Gastrocnemius medialis (tissue), 4 donors: Measurements from ENCODE around the gene URM1. TPM values are rescaled to one million over a fixed set of nuclear protein-coding genes. Genes with fewer than 3 reads are reported as not detected.

Source experiments
- ATAC-seq, 2 donors: fragments of 150-250 bp; one replicate each; pipeline ENCODE4 v1.9.1; 2016
- DNase-seq, 2 donors: peaks; one replicate each; pipeline ENCODE4 v3.0.0-alpha.2; 2019
- H3K27ac ChIP-seq, 4 donors: fragments of 200-600 bp; sonication (generic); 1 replicate in 1 of 4; 2 replicates in 3 of 4; pipeline ENCODE4 v1.5.1; 2016 to 2018; ENCODE audit warnings: mild to moderate bottlenecking in 2 of 4, moderate library complexity in 1 of 4
- H3K27me3 ChIP-seq, 3 donors: fragments of 200-600 bp; sonication (generic) in 2 of 3; 1 replicate in 1 of 3; 2 replicates in 2 of 3; pipeline versions ENCODE4 v1.5.1 to v1.6.0; 2016 to 2019; ENCODE audit warnings: mild to moderate bottlenecking in 1 of 3, moderate library complexity in 1 of 3
- H3K36me3 ChIP-seq, 2 donors: fragments of 200-600 bp; sonication (generic) in 1 of 2; one replicate each; pipeline ENCODE4 v1.5.1; 2017 to 2018
- H3K4me1 ChIP-seq, 2 donors: fragments of 200-600 bp; sonication (generic) in 1 of 2; one replicate each; pipeline ENCODE4 v1.5.1; 2016 to 2017; ENCODE audit warnings: mild to moderate bottlenecking in 2 of 2
- H3K4me3 ChIP-seq, 4 donors: fragments of 200-600 bp; sonication (generic) in 3 of 4; 1 replicate in 1 of 4; 2 replicates in 3 of 4; pipeline ENCODE4 v1.5.1; 2016 to 2019; ENCODE audit warnings: mild to moderate bottlenecking in 2 of 4
- H3K9me3 ChIP-seq, 3 donors: fragments of 200-600 bp; sonication (generic) in 2 of 3; 1 replicate in 1 of 3; 2 replicates in 2 of 3; pipeline ENCODE4 v1.5.1; 2016 to 2019
- POLR2A ChIP-seq, 2 donors: fragments of 450-650 bp; IDR thresholded peaks; one replicate each; pipeline ENCODE4 v1.6.1; 2017; ENCODE audit warnings: antibody characterized with exemption in 2 of 2, mild to moderate bottlenecking in 2 of 2, moderate library complexity in 2 of 2
- in situ Hi-C, 4 donors: fragments of 200-750 bp; cut with MboI; loops; one replicate each; pipeline versions ENCODE4 v1.15.0 to v1.8.0; 2017; ENCODE audit warnings: low sequenced_read_pairs in 4 of 4
- intact Hi-C: fragments of 100-400 bp; cut with DNase I; formaldehyde crosslinking; loops from one replicate; pipeline ENCODE4 v1.15.1; 2023; ENCODE audit warnings: low total_unique reads
- total RNA-seq, 4 donors: library from RNA; depleted of rRNA; stranded (reverse); fragments of >200 nt; gene quantifications; one replicate each; pipeline versions ENCODE4 v1.1.0 to v1.2.3, GENCODE V29; 2016
- TF ChIP-seq, protein P1 (sequence below), 5 experiments: fragments of 450-650 bp in 3 of 5; fragments of 200-600 bp in 2 of 5; sonication (generic) in 2 of 5; IDR thresholded peaks in 4 of 5; conservative IDR thresholded peaks in 1 of 5; 1 replicate in 4 of 5; 2 replicates in 1 of 5; pipeline ENCODE4 v1.5.1; 2016 to 2019; ENCODE audit warnings: antibody characterized with exemption in 5 of 5, mild to moderate bottlenecking in 3 of 5, moderate library complexity in 3 of 5

URM1 gene
- total RNA-seq, 4 donors from 2014 or later: 24.1 to 34.1 (median 32.9) TPM

- no peaks in the 10 kb centered on the region for H3K36me3 ChIP-seq
- TF ChIP-seq POLR2A (IDR thresholded peaks at IDR 0.05): no peak
- TF ChIP-seq, protein P1, sequence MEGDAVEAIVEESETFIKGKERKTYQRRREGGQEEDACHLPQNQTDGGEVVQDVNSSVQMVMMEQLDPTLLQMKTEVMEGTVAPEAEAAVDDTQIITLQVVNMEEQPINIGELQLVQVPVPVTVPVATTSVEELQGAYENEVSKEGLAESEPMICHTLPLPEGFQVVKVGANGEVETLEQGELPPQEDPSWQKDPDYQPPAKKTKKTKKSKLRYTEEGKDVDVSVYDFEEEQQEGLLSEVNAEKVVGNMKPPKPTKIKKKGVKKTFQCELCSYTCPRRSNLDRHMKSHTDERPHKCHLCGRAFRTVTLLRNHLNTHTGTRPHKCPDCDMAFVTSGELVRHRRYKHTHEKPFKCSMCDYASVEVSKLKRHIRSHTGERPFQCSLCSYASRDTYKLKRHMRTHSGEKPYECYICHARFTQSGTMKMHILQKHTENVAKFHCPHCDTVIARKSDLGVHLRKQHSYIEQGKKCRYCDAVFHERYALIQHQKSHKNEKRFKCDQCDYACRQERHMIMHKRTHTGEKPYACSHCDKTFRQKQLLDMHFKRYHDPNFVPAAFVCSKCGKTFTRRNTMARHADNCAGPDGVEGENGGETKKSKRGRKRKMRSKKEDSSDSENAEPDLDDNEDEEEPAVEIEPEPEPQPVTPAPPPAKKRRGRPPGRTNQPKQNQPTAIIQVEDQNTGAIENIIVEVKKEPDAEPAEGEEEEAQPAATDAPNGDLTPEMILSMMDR (IDR thresholded peaks at IDR 0.05 in 4 of 5, conservative IDR thresholded peaks at IDR 0.05 in 1 of 5): no peak
- in situ Hi-C loops: no loop called here
Observed at GRCh38 chr9:128428644-128429512, 57.7 kb downstream of the URM1 start.

GRCh38 chr9:128429513-128430086 lies 58.4 kb downstream of the URM1 start:
- no peak overlapping the region for H3K4me3 ChIP-seq
- no peak overlapping the region for H3K27ac ChIP-seq
- no peaks in the 10 kb centered on the region for H3K4me1 ChIP-seq
- intact Hi-C loops (no loop called here), in situ Hi-C loops (no loop called here)
- H3K27me3 ChIP-seq: no peaks in the 10 kb centered on the region
- DNase-seq: no peak
- ATAC-seq: no peak
- H3K36me3 ChIP-seq: no peaks in the 10 kb centered on the region
- no peak for TF ChIP-seq POLR2A (IDR thresholded peaks at IDR 0.05)
- TF ChIP-seq, protein P1 (IDR thresholded peaks at IDR 0.05 in 4 of 5, conservative IDR thresholded peaks at IDR 0.05 in 1 of 5): no peak
- no peaks in the 10 kb centered on the region for H3K9me3 ChIP-seq

More at GRCh38 chr9:128428644-128429512, 57.7 kb downstream of the URM1 start:
- no peak overlapping the region for H3K4me3 ChIP-seq
- DNase-seq (no peak), ATAC-seq (no peak)
- H3K4me1 ChIP-seq: no peaks in the 10 kb centered on the region
- H3K27me3 ChIP-seq: no peaks in the 10 kb centered on the region
- H3K9me3 ChIP-seq: no peaks in the 10 kb centered on the region
- intact Hi-C loops: no loop called here
- no peak overlapping the region for H3K27ac ChIP-seq

GRCh38 chr9:128431207-128431606 lies 60.0 kb downstream of the URM1 start:
- intact Hi-C loops (no loop called here), in situ Hi-C loops (no loop called here)
- no peaks in the 10 kb centered on the region for H3K36me3 ChIP-seq

DNA sequence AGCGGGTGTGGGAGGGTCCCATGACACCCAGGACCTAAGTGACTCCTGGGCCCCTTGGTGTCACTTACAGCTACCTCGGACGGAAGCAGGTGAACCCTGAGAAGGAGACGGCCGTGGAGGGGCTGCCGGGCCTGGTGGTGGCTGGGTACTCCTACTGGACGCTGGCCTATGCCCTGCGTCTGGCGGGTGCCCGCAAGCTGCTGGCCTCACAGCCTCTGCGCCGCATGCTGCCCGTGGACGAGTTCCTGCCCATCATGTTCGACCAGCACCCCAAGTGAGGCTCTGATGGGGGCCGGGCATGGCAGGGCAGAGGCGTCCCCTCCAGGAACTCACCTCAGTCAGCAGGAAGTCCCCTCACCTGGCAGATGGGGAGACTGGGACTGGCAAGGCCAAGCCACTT lies 63.2 kb downstream of the URM1 start:
- Histone ChIP-seq H3K27me3 (no peaks in the 10 kb centered on the region), H3K9me3 (no peaks in the 10 kb centered on the region), H3K4me1 (no peaks in the 10 kb centered on the region), H3K4me3 (no peak overlapping the region), H3K36me3 (no peaks in the 10 kb centered on the region), H3K27ac (no peak overlapping the region)
- in situ Hi-C loops: no loop called here
- intact Hi-C loops: no loop called here
- ATAC-seq (no peak), DNase-seq (no peak)
- TF ChIP-seq POLR2A (IDR thresholded peaks at IDR 0.05): no peak
- TF ChIP-seq, protein P1 (IDR thresholded peaks at IDR 0.05 in 4 of 5, conservative IDR thresholded peaks at IDR 0.05 in 1 of 5): no peak

More at GRCh38 chr9:128431207-128431606, 60.0 kb downstream of the URM1 start:
- ATAC-seq (no peak), DNase-seq (no peak)
- Histone ChIP-seq H3K4me3 (no peak overlapping the region), H3K9me3 (no peaks in the 10 kb centered on the region), H3K4me1 (no peaks in the 10 kb centered on the region), H3K27ac (no peak overlapping the region), H3K27me3 (no peaks in the 10 kb centered on the region)
- TF ChIP-seq, protein P1 (IDR thresholded peaks at IDR 0.05 in 4 of 5, conservative IDR thresholded peaks at IDR 0.05 in 1 of 5): no peak
- no peak for TF ChIP-seq POLR2A (IDR thresholded peaks at IDR 0.05)
